Astrocyte (in vitro differentiated cells and primary cell): ENCODE measurements around the gene UBQLNL.

Source experiments
- EZH2 ChIP-seq: IDR thresholded peaks from 2 replicates; pipeline ENCODE4 v1.6.1; 2012; ENCODE audit warnings: mild to moderate bottlenecking, low read length, inconsistent platforms; ENCODE audit not compliant: insufficient read depth
- TF ChIP-seq, protein P1 (sequence below): IDR thresholded peaks from 2 replicates; pipeline ENCODE4 v1.5.1; 2011; ENCODE audit warnings: low read depth, mild to moderate bottlenecking, inconsistent platforms, low read length, moderate library complexity; ENCODE audit not compliant: insufficient read depth

DNA sequence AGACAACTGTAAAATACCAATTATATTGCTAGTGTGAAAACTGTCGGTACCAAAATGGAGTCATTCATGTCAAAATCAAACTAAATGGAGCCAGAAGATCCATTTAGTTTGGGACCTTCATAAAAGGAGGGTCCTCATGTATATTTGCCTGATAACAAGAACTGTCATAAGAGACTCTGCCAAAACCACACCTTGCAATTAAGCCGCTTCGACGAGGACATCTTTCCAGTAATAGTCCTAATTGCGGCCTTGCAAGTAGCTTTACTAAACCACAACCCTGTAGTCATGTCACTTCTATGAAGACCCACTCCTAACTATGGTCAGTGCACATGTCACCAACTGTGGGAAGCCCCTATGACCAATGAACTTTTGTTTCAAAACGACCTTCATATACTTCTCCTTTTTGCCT, 16.1 kb downstream of the UBQLNL start:
- TF ChIP-seq, protein P1, sequence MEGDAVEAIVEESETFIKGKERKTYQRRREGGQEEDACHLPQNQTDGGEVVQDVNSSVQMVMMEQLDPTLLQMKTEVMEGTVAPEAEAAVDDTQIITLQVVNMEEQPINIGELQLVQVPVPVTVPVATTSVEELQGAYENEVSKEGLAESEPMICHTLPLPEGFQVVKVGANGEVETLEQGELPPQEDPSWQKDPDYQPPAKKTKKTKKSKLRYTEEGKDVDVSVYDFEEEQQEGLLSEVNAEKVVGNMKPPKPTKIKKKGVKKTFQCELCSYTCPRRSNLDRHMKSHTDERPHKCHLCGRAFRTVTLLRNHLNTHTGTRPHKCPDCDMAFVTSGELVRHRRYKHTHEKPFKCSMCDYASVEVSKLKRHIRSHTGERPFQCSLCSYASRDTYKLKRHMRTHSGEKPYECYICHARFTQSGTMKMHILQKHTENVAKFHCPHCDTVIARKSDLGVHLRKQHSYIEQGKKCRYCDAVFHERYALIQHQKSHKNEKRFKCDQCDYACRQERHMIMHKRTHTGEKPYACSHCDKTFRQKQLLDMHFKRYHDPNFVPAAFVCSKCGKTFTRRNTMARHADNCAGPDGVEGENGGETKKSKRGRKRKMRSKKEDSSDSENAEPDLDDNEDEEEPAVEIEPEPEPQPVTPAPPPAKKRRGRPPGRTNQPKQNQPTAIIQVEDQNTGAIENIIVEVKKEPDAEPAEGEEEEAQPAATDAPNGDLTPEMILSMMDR: no peak
- no peak for TF ChIP-seq EZH2
